Pancreas (tissue), 10 donors: Measurements from ENCODE around the gene AKNA. TPM values are rescaled to one million over a fixed set of nuclear protein-coding genes. Genes with fewer than 3 reads are reported as not detected.

Experiments
- ATAC-seq, 4 donors: fragments of 200-7000 bp; cut with Tn5 transposase; one replicate each; pipeline versions ENCODE4 v1.8.0 to v1.9.1; 2020; ENCODE audit warnings: mild to moderate bottlenecking in 4 of 4, moderate library complexity in 4 of 4
- DNase-seq, 6 donors: peaks; one replicate each; pipeline ENCODE4 v3.0.0-alpha.2; 2020
- FAIRE-seq: peaks from 2 replicates; lab custom pipeline; 2012; peaks lifted over from hg19 to GRCh38; lab: Jason Lieb, UNC
- H3K27ac ChIP-seq, 4 donors: fragments of 200-600 bp; sonication (generic); 1 replicate in 3 of 4; 2 replicates in 1 of 4; pipeline versions ENCODE4 v1.5.0 to v1.8.0; 2020
- H3K27me3 ChIP-seq, 4 donors: fragments of 200-600 bp; one replicate each; pipeline ENCODE4 v1.8.0; 2021
- H3K36me3 ChIP-seq, 3 donors: fragments of 200-600 bp; sonication (generic) in 1 of 3; one replicate each; pipeline versions ENCODE4 v1.5.0 to v1.8.0; 2020 to 2021
- H3K4me1 ChIP-seq, 3 donors: fragments of 200-600 bp; one replicate each; pipeline ENCODE4 v1.8.0; 2021
- H3K4me3 ChIP-seq, 4 donors: fragments of 200-600 bp; sonication (generic) in 2 of 4; one replicate each; pipeline versions ENCODE4 v1.5.0 to v1.8.0; 2020 to 2021
- H3K9me3 ChIP-seq, 4 donors: fragments of 200-600 bp; one replicate each; pipeline ENCODE4 v1.8.0; 2021
- CTCF ChIP-seq, 4 donors: fragments of 200-600 bp; sonication (generic) in 3 of 4; IDR thresholded peaks; one replicate each; pipeline versions ENCODE4 v1.5.0 to v1.8.0; 2021; ENCODE audit warnings: antibody characterized with exemption in 4 of 4
- WGBS, 2 donors: extraction: QIAGEN DNeasy Blood & Tissue Kit; methylation state at CpG; one replicate each; pipeline ENCODE4 v1.1.7; 2013; 5-methylcytosine and 5-hydroxymethylcytosine counted together
- intact Hi-C, 3 donors: fragments of 100-400 bp; cut with DNase I; formaldehyde crosslinking; loops; one replicate each; pipeline versions ENCODE4 v1.11.1 to v1.14.2; 2022
- polyA plus RNA-seq, 2 donors: library from polyadenylated mRNA; stranded (reverse); fragments of 200-250 nt; gene quantifications; one replicate each; pipeline ENCODE4 v1.2.3, GENCODE V29; 2013
- total RNA-seq, 6 donors: library from RNA; stranded (reverse); fragmentation: NEBNext Ultra II Directional in 4 of 6; extraction: Animal tissue kit (Norgen Biotek cat#: 25700) in 4 of 6; gene quantifications; one replicate each; pipeline versions ENCODE4 v1.2.1 to v1.2.4, GENCODE V29; 2021 to 2023
- donor health status: healthy with polysubstance abuse.
- donor health status: DM: no; HTN: no; CAD: no; lungs with moderate emphysema.
- donor health status: DM: no; HTN: no; CAD: no.
- donor health status: control.
- donor health status: control.
- donor health status: Bipolar disorder and iron deficiency.
- donor health status: DM: yes; HTN: yes; CAD: no.
- donor health status: DM: no; HTN: no; CAD: no.
- donor health status: DM: no; HTN: no; CAD: no.
- donor health status: DM: yes; HTN: yes; CAD: no.

Gene AKNA
- total and polyA plus RNA-seq, 8 donors: 5.4 to 18.0 (median 10.4) TPM

GRCh38 chr9:114351932-114352331, 35.9 kb downstream of the AKNA start:
- no peaks in the 10 kb centered on the region for H3K27me3 ChIP-seq
- H3K36me3 ChIP-seq: peaks cover 0 to 6% (median 0%) of the 10 kb centered on the region in 3 donors
- no peak for FAIRE-seq
- TF ChIP-seq CTCF (IDR thresholded peaks at IDR 0.05): no peak
- no peak for ATAC-seq
- no peak for DNase-seq
- 85 to 86% methylated on average over 4 of the region's 4 CpGs for WGBS, 2 donors
- no peak overlapping the region for H3K27ac ChIP-seq
- H3K9me3 ChIP-seq: no peaks in the 10 kb centered on the region
- H3K4me1 ChIP-seq: no peaks in the 10 kb centered on the region
- intact Hi-C loops: no loop called here
- H3K4me3 ChIP-seq: no peak overlapping the region

GRCh38 chr9:114350636-114351401, 37.0 kb downstream of the AKNA start:
- Histone ChIP-seq H3K9me3 (no peaks in the 10 kb centered on the region), H3K4me1 (no peaks in the 10 kb centered on the region), H3K27ac (no peak overlapping the region), H3K4me3 (no peak overlapping the region), H3K36me3 (peaks cover 0 to 6% (median 0%) of the 10 kb centered on the region in 3 donors), H3K27me3 (no peaks in the 10 kb centered on the region)
- no peak for TF ChIP-seq CTCF (IDR thresholded peaks at IDR 0.05)
- ATAC-seq (no peak), FAIRE-seq (no peak), DNase-seq (no peak)
- WGBS, 2 donors: 88 to 91% methylated on average over 16 of the region's 16 CpGs
- intact Hi-C loops: no loop called here

GRCh38 chr9:114349713-114350480, 37.9 kb downstream of the AKNA start:
- TF ChIP-seq CTCF (IDR thresholded peaks at IDR 0.05): no peak
- Histone ChIP-seq H3K4me3 (no peak overlapping the region), H3K27ac (no peak overlapping the region), H3K9me3 (no peaks in the 10 kb centered on the region), H3K4me1 (no peaks in the 10 kb centered on the region), H3K36me3 (peaks cover 0 to 6% (median 0%) of the 10 kb centered on the region in 3 donors), H3K27me3 (no peaks in the 10 kb centered on the region)
- FAIRE-seq (no peak), DNase-seq (no peak), ATAC-seq (no peak)
- intact Hi-C loops: no loop called here
- 85 to 88% methylated on average over 10 of the region's 10 CpGs for WGBS, 2 donors

- Histone ChIP-seq H3K27ac (peak overlapping the region in 1 of 4 donors; percentile 4), H3K4me3 (no peak overlapping the region), H3K27me3 (no peaks in the 10 kb centered on the region), H3K9me3 (no peaks in the 10 kb centered on the region), H3K36me3 (peaks cover 0 to 6% (median 0%) of the 10 kb centered on the region in 3 donors), H3K4me1 (no peaks in the 10 kb centered on the region)
- ATAC-seq: peak in 3 of 4 donors; percentile 60 to 81 (median 79)
- WGBS, 2 donors: 64 to 68% methylated on average over 9 of the region's 9 CpGs
- peak in 1 of 6 donors; percentile 54 for DNase-seq
- intact Hi-C loops: no loop called here
- peak; percentile 82 for FAIRE-seq
- no peak for TF ChIP-seq CTCF (IDR thresholded peaks at IDR 0.05)
Observed at GRCh38 chr9:114348906-114349482, 38.8 kb downstream of the AKNA start.
